HL-60 (cell line): ENCODE measurements around the gene MANF.

Experiments used
- CTCF ChIP-seq: IDR thresholded peaks from one replicate; pipeline ENCODE4 v1.5.1; 2011; ENCODE audit warnings: low read length, control low read depth, inconsistent platforms; ENCODE audit not compliant: insufficient read depth
- REST ChIP-seq: IDR thresholded peaks from 2 replicates; pipeline ENCODE4 v1.6.1; 2012; ENCODE audit warnings: low read depth; ENCODE audit not compliant: insufficient replicate concordance

GRCh38 chr3:51371943-51372557 lies 13.0 kb upstream of the MANF start:
- peak; percentile 49 for TF ChIP-seq CTCF
- no peak for TF ChIP-seq REST
